ENCODE measurements around the gene STARD13. TPM values are rescaled to one million over a fixed set of nuclear protein-coding genes. Genes with fewer than 3 reads are reported as not detected.

STARD13 gene
- total and polyA plus RNA-seq, 8 donors: 21.9 to 43.6 (median 24.6) TPM

GRCh38 chr13:33100886-33101285 lies 184.7 kb downstream of the STARD13 start:
- no peak for DNase-seq
- ATAC-seq: no peak
- Histone ChIP-seq H3K9me3 (peaks cover 0 to 13% of the 10 kb centered on the region in 2 donors), H3K36me3 (peaks cover 0 to 26% of the 10 kb centered on the region in 2 donors), H3K27me3 (no peaks in the 10 kb centered on the region), H3K4me3 (no peak overlapping the region), H3K27ac (no peak overlapping the region), H3K4me1 (no peaks in the 10 kb centered on the region)
- intact Hi-C loops (cut with DNase I): no loop called here
- TF ChIP-seq CTCF (IDR thresholded peaks at IDR 0.05): no peak

- Histone ChIP-seq H3K27ac (no peak overlapping the region), H3K9me3 (peaks cover 0 to 13% of the 10 kb centered on the region in 2 donors), H3K4me1 (no peaks in the 10 kb centered on the region), H3K27me3 (no peaks in the 10 kb centered on the region), H3K4me3 (no peak overlapping the region), H3K36me3 (peaks cover 0 to 16% of the 10 kb centered on the region in 2 donors)
- no peak for ATAC-seq
- DNase-seq: no peak
- intact Hi-C loops (cut with DNase I): no loop called here
- no peak for TF ChIP-seq CTCF (IDR thresholded peaks at IDR 0.05)
Measured at GRCh38 chr13:33099860-33100259, 185.7 kb downstream of the STARD13 start.

- ATAC-seq (no peak), DNase-seq (no peak)
- H3K27me3 ChIP-seq: no peaks in the 10 kb centered on the region
- intact Hi-C loops (cut with DNase I): no loop called here
- no peak overlapping the region for H3K27ac ChIP-seq
- H3K9me3 ChIP-seq: peaks cover 0 to 13% of the 10 kb centered on the region in 2 donors
- peaks cover 0 to 5% of the 10 kb centered on the region in 2 donors for H3K4me1 ChIP-seq
- no peak overlapping the region for H3K4me3 ChIP-seq
- no peak for TF ChIP-seq CTCF (IDR thresholded peaks at IDR 0.05)
- no peaks in the 10 kb centered on the region for H3K36me3 ChIP-seq
Measured at GRCh38 chr13:33096886-33097605, 188.5 kb downstream of the STARD13 start.

GRCh38 chr13:33092073-33092987 lies 193.2 kb downstream of the STARD13 start:
- intact Hi-C loops (cut with DNase I): no loop called here
- no peak for TF ChIP-seq CTCF (IDR thresholded peaks at IDR 0.05)
- ATAC-seq (no peak), DNase-seq (no peak)
- Histone ChIP-seq H3K36me3 (no peaks in the 10 kb centered on the region), H3K9me3 (no peaks in the 10 kb centered on the region), H3K4me3 (no peak overlapping the region), H3K4me1 (peaks cover 0 to 7% of the 10 kb centered on the region in 2 donors), H3K27ac (peak overlapping the region in 1 of 2 donors; percentile 50), H3K27me3 (no peaks in the 10 kb centered on the region)

- H3K36me3 ChIP-seq: no peaks in the 10 kb centered on the region
- no peak for TF ChIP-seq CTCF (IDR thresholded peaks at IDR 0.05)
- DNase-seq: no peak
- peak overlapping the region in 1 of 2 donors; percentile 35 for H3K27ac ChIP-seq
- peaks cover 0 to 7% of the 10 kb centered on the region in 2 donors for H3K4me1 ChIP-seq
- intact Hi-C loops (cut with DNase I): no loop called here
- no peak overlapping the region for H3K4me3 ChIP-seq
- ATAC-seq: no peak
- no peaks in the 10 kb centered on the region for H3K9me3 ChIP-seq
- no peaks in the 10 kb centered on the region for H3K27me3 ChIP-seq
Measured at GRCh38 chr13:33091415-33091774, 194.2 kb downstream of the STARD13 start.

Measured in left lung (tissue), 10 donors.